HFFc6 (cell line): ENCODE data around the gene JAG1. TPM values are rescaled to one million over a fixed set of nuclear protein-coding genes. Genes with fewer than 3 reads are reported as not detected.

ENCODE experiments used
- DNase-seq: peaks from one replicate; pipeline ENCODE4 v3.0.0-alpha.2; 2018
- H3K27ac Mint-ChIP-seq: 2 replicates; pipeline ENCODE4 v1.8.0; 2020; ENCODE audit warnings: mild to moderate bottlenecking, mixed read lengths
- H3K27me3 Mint-ChIP-seq: 2 replicates; pipeline ENCODE4 v1.8.0; 2021; ENCODE audit warnings: mild to moderate bottlenecking, moderate library complexity, mixed read lengths; ENCODE audit not compliant: insufficient read depth
- H3K36me3 Mint-ChIP-seq: 2 replicates; pipeline ENCODE4 v1.8.0; 2021; ENCODE audit warnings: low read depth, mixed read lengths
- H3K4me1 Mint-ChIP-seq: 2 replicates; pipeline ENCODE4 v1.8.0; 2020; ENCODE audit warnings: low read depth, mixed read lengths
- H3K4me3 Mint-ChIP-seq: 2 replicates; pipeline ENCODE4 v1.8.0; 2020; ENCODE audit warnings: mild to moderate bottlenecking, moderate library complexity, mixed read lengths
- H3K9me3 Mint-ChIP-seq: 2 replicates; pipeline ENCODE4 v1.8.0; 2020; ENCODE audit warnings: mild to moderate bottlenecking, mixed read lengths
- CTCF ChIP-seq: fragments of 200-600 bp; sonication (generic); IDR thresholded peaks from 2 replicates; pipeline ENCODE4 v1.5.0; 2021; ENCODE audit warnings: antibody characterized with exemption, mild to moderate bottlenecking
- total RNA-seq, 6 experiments: library from RNA; stranded (reverse); fragmentation: NEBNext Ultra II Directional; extraction: Animal tissue kit (Norgen Biotek cat#: 25700); gene quantifications; 2 replicates in 1 of 6; 3 replicates in 5 of 6; pipeline ENCODE4 v1.2.3, GENCODE V29; 2021

The JAG1 gene
- total RNA-seq, 6 experiments from 2014 or later, result 3.0 to 9.3 (median 8.2) TPM

- Mint-ChIP-seq H3K27ac (no peak overlapping the region), H3K4me1 (peaks cover 51% of the 10 kb centered on the region), H3K27me3 (no peaks in the 10 kb centered on the region), H3K36me3 (peaks cover 35% of the 10 kb centered on the region), H3K4me3 (no peak overlapping the region), H3K9me3 (no peaks in the 10 kb centered on the region)
- TF ChIP-seq CTCF, result no peak
- no peak for DNase-seq
Measured at GRCh38 chr20:10652660-10653261, 21.0 kb downstream of the JAG1 start.

- Mint-ChIP-seq H3K36me3 (peaks cover 36% of the 10 kb centered on the region), H3K27ac (no peak overlapping the region), H3K9me3 (no peaks in the 10 kb centered on the region)
Measured at GRCh38 chr20:10652185-10652584, 21.6 kb downstream of the JAG1 start.

GRCh38 chr20:10651227-10651990, 22.4 kb downstream of the JAG1 start:
- peaks cover 37% of the 10 kb centered on the region for H3K36me3 Mint-ChIP-seq
- TF ChIP-seq CTCF, result no peak
- H3K9me3 Mint-ChIP-seq, result no peaks in the 10 kb centered on the region
- H3K4me3 Mint-ChIP-seq, result no peak overlapping the region
- H3K4me1 Mint-ChIP-seq, result peaks cover 58% of the 10 kb centered on the region
- no peak for DNase-seq
- no peaks in the 10 kb centered on the region for H3K27me3 Mint-ChIP-seq
- no peak overlapping the region for H3K27ac Mint-ChIP-seq

More at GRCh38 chr20:10652185-10652584, 21.6 kb downstream of the JAG1 start:
- H3K4me3 Mint-ChIP-seq, result no peak overlapping the region
- no peak for DNase-seq
- no peaks in the 10 kb centered on the region for H3K27me3 Mint-ChIP-seq
- TF ChIP-seq CTCF, result no peak
- H3K4me1 Mint-ChIP-seq, result peaks cover 57% of the 10 kb centered on the region

GRCh38 chr20:10649797-10650160, 24.0 kb downstream of the JAG1 start:
- Mint-ChIP-seq H3K27me3 (no peaks in the 10 kb centered on the region; the same call in 1 of the 2 replicates), H3K9me3 (no peaks in the 10 kb centered on the region), H3K4me1 (peaks cover 58% of the 10 kb centered on the region), H3K36me3 (peaks cover 26% of the 10 kb centered on the region), H3K4me3 (no peak overlapping the region; the same call in 1 of the 2 replicates), H3K27ac (no peak overlapping the region)
- no peak for TF ChIP-seq CTCF
- DNase-seq, result no peak

- no peak for DNase-seq
- Mint-ChIP-seq H3K4me1 (peaks cover 53% of the 10 kb centered on the region), H3K27me3 (no peaks in the 10 kb centered on the region; the same call in 1 of the 2 replicates), H3K27ac (peak overlapping the region; percentile 44; the same call in 1 of the 2 replicates), H3K4me3 (peak overlapping the region; percentile 64; the same call in 1 of the 2 replicates), H3K36me3 (peaks cover 26% of the 10 kb centered on the region), H3K9me3 (no peaks in the 10 kb centered on the region)
- TF ChIP-seq CTCF, result no peak
Measured at GRCh38 chr20:10649080-10649796, 24.6 kb downstream of the JAG1 start.
